Nephron (organoid): ENCODE results near the gene DHRS1.

ENCODE experiments used
- H3K27ac Mint-ChIP-seq, 3 experiments: 2 replicates each; pipeline ENCODE4 v1.8.0; 2020; ENCODE audit warnings: mixed read lengths in 3 of 3, mild to moderate bottlenecking in 2 of 3, moderate library complexity in 1 of 3
- H3K27me3 Mint-ChIP-seq: 2 replicates; pipeline ENCODE4 v1.8.0; 2021; ENCODE audit warnings: low read depth, mild to moderate bottlenecking, moderate library complexity, mixed read lengths
- H3K36me3 Mint-ChIP-seq: 2 replicates; pipeline ENCODE4 v1.8.0; 2020; ENCODE audit warnings: low read depth, mixed read lengths
- H3K4me1 Mint-ChIP-seq: 2 replicates; pipeline ENCODE4 v1.8.0; 2020; ENCODE audit warnings: mixed read lengths
- H3K4me3 Mint-ChIP-seq, 3 experiments: 2 replicates each; pipeline ENCODE4 v1.8.0; 2020; ENCODE audit warnings: mild to moderate bottlenecking in 3 of 3, mixed read lengths in 3 of 3, moderate library complexity in 2 of 3
- H3K9me3 Mint-ChIP-seq: 2 replicates; pipeline ENCODE4 v1.8.0; 2020; ENCODE audit warnings: mixed read lengths
- TF ChIP-seq, protein P1 (sequence below), 3 experiments: fragments of 200-600 bp; sonication (generic); IDR thresholded peaks; one replicate each; pipeline ENCODE4 v1.5.0; 2021; ENCODE audit warnings: antibody characterized with exemption in 3 of 3; ENCODE audit not compliant: unreplicated experiment in 3 of 3

Gene DHRS1

GRCh38 chr14:24299255-24300191 lies at the start of gene DHRS1, which contains the start of gene NOP9:
Gene DHRS1, minus strand, starts transcription at chr14:24299780. Its CDS starts 674 bp downstream, at chr14:24299106.
Gene NOP9, plus strand, starts transcription at chr14:24299850. Its CDS starts 105 bp downstream, at chr14:24299955.
- no peaks in the 10 kb centered on the region for H3K9me3 Mint-ChIP-seq
- H3K27ac Mint-ChIP-seq = peak within 1 kb of the TSS; percentile 78 to 94 (median 86)
- H3K4me3 Mint-ChIP-seq = peak within 1 kb of the TSS; percentile 95 to 98 (median 95)
- peaks cover 38% of the 10 kb centered on the region for H3K36me3 Mint-ChIP-seq
- TF ChIP-seq, protein P1, sequence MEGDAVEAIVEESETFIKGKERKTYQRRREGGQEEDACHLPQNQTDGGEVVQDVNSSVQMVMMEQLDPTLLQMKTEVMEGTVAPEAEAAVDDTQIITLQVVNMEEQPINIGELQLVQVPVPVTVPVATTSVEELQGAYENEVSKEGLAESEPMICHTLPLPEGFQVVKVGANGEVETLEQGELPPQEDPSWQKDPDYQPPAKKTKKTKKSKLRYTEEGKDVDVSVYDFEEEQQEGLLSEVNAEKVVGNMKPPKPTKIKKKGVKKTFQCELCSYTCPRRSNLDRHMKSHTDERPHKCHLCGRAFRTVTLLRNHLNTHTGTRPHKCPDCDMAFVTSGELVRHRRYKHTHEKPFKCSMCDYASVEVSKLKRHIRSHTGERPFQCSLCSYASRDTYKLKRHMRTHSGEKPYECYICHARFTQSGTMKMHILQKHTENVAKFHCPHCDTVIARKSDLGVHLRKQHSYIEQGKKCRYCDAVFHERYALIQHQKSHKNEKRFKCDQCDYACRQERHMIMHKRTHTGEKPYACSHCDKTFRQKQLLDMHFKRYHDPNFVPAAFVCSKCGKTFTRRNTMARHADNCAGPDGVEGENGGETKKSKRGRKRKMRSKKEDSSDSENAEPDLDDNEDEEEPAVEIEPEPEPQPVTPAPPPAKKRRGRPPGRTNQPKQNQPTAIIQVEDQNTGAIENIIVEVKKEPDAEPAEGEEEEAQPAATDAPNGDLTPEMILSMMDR (IDR thresholded peaks at IDR 0.05; ENCODE audit: unreplicated experiment in 3 of 3) = no peak
- no peaks in the 10 kb centered on the region for H3K27me3 Mint-ChIP-seq
- peaks cover 24% of the 10 kb centered on the region for H3K4me1 Mint-ChIP-seq

DNA sequence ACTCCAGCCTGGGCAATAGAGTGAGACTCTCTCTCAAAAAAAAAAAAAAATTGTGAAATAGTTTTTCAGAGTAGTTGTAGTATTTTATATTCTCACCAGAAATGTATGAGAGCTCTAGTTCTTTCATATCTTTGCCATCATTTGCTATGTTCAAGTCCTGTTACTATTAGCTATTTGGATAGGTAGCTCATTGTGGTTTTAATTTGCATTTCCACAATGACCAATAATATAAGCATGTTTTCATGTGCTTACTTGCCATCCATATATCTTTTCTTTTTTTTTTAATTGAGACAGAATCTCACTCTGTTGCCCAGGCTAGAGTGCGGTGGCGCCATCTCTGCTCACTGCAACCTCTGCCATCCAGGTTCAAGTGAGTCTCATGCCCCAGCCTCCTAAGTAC lies 48.6 kb upstream of the DHRS1 start:
- Mint-ChIP-seq H3K4me1 (no peaks in the 10 kb centered on the region), H3K9me3 (no peaks in the 10 kb centered on the region), H3K27me3 (peaks cover 49% of the 10 kb centered on the region), H3K27ac (no peak overlapping the region), H3K36me3 (no peaks in the 10 kb centered on the region), H3K4me3 (no peak overlapping the region)
- TF ChIP-seq, protein P1 (IDR thresholded peaks at IDR 0.05; ENCODE audit: unreplicated experiment in 3 of 3) = no peak

GRCh38 chr14:24347134-24347533 lies 47.6 kb upstream of the DHRS1 start:
- no peaks in the 10 kb centered on the region for H3K36me3 Mint-ChIP-seq
- H3K27me3 Mint-ChIP-seq = peaks cover 50% of the 10 kb centered on the region
- H3K27ac Mint-ChIP-seq = no peak overlapping the region
- no peaks in the 10 kb centered on the region for H3K4me1 Mint-ChIP-seq
- no peaks in the 10 kb centered on the region for H3K9me3 Mint-ChIP-seq
- no peak overlapping the region for H3K4me3 Mint-ChIP-seq
- TF ChIP-seq, protein P1 (IDR thresholded peaks at IDR 0.05; ENCODE audit: unreplicated experiment in 3 of 3) = no peak

- no peak overlapping the region for H3K4me3 Mint-ChIP-seq
- no peaks in the 10 kb centered on the region for H3K4me1 Mint-ChIP-seq
- H3K36me3 Mint-ChIP-seq = no peaks in the 10 kb centered on the region
- H3K27me3 Mint-ChIP-seq = peaks cover 56% of the 10 kb centered on the region
- H3K9me3 Mint-ChIP-seq = no peaks in the 10 kb centered on the region
- no peak overlapping the region for H3K27ac Mint-ChIP-seq
- TF ChIP-seq, protein P1 (IDR thresholded peaks at IDR 0.05; ENCODE audit: unreplicated experiment in 3 of 3) = no peak
These were observed 44.4 kb upstream of the DHRS1 start for GRCh38 chr14:24343795-24344660.

DNA sequence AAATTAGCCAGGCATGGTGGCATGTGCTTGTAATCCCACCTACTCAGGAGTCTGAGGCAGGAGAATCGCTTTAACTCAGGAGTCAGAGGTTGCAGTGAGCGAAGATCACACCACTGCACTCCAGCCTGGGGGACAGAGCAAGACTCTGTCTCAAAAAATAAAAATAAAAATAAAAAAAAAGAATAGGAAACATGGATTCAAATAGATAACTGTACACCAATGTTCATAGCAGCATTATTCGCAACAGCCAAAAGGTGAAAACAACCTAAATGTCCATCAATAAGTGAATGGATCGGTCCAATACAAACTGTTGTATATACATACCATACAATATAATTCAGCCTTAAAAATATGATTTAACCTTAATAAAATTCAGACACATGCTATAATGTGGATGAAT lies 43.3 kb upstream of the DHRS1 start:
- Mint-ChIP-seq H3K4me1 (no peaks in the 10 kb centered on the region), H3K36me3 (no peaks in the 10 kb centered on the region), H3K9me3 (no peaks in the 10 kb centered on the region), H3K27ac (no peak overlapping the region), H3K27me3 (peaks cover 62% of the 10 kb centered on the region), H3K4me3 (no peak overlapping the region)
- TF ChIP-seq, protein P1 (IDR thresholded peaks at IDR 0.05; ENCODE audit: unreplicated experiment in 3 of 3) = no peak
